ENCODE results near the gene SIRT2.

Gene SIRT2

DNA sequence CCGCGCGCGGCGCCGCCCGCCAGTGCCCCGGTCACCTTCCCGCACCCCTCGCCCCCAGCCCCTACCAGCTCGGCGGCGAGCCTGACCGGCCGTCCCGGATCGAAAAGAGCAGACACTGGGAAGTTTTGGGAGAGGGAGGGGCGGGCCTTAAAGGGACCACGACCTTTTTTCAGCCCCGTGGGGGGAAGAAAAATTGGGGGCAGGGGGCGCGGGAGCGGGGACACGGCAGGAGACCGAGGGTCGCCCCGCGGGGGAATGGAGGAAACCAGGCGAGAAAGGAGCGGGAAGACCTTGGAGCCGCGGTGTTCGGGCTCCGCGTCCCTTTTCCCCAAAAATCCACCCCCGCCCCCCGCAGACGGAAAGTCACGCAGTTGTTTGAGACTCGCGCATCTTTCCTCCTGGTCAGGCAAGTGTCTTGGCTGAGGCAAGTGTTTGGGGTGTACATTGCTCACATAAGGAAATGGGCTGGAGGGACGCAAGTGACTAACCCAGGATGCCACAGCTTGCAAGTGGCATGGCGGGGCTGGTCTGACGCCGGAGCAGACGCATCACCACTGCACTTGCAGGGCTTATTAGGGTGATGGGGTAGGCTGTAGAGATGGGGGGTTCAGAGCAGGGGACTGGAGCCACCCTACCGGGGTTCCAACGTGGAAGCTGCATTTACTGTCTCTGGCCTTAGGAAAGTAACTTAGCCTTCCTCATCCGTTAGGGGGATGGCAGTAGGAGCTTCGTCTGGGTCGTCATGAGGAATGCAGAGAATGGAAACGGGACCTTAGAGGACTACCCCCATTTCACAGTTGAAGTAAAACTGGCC, 47.0 kb downstream of the SIRT2 start:
- H3K27ac ChIP-seq: peak overlapping the region; percentile 99
- POLR2A ChIA-PET (ENCODE audit: low non-redundant PET): interaction anchor here (0.7 to 1.0 kb wide), 2 partner anchors 13 to 21 kb away, joined by 3 read pairs; partner anchors contain the start of gene ECH1
- CTCF ChIA-PET: interaction anchor here (1.3 kb wide), 1 partner anchor 35 kb away, joined by 6 read pairs; no protein-coding TSS in a partner anchor
- TF ChIP-seq, protein P1, sequence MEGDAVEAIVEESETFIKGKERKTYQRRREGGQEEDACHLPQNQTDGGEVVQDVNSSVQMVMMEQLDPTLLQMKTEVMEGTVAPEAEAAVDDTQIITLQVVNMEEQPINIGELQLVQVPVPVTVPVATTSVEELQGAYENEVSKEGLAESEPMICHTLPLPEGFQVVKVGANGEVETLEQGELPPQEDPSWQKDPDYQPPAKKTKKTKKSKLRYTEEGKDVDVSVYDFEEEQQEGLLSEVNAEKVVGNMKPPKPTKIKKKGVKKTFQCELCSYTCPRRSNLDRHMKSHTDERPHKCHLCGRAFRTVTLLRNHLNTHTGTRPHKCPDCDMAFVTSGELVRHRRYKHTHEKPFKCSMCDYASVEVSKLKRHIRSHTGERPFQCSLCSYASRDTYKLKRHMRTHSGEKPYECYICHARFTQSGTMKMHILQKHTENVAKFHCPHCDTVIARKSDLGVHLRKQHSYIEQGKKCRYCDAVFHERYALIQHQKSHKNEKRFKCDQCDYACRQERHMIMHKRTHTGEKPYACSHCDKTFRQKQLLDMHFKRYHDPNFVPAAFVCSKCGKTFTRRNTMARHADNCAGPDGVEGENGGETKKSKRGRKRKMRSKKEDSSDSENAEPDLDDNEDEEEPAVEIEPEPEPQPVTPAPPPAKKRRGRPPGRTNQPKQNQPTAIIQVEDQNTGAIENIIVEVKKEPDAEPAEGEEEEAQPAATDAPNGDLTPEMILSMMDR (conservative IDR thresholded peaks at IDR 0.05; ENCODE audit: low read depth): no peak
- peak; percentile 47 for DNase-seq (ENCODE audit: low spot score)

DNA sequence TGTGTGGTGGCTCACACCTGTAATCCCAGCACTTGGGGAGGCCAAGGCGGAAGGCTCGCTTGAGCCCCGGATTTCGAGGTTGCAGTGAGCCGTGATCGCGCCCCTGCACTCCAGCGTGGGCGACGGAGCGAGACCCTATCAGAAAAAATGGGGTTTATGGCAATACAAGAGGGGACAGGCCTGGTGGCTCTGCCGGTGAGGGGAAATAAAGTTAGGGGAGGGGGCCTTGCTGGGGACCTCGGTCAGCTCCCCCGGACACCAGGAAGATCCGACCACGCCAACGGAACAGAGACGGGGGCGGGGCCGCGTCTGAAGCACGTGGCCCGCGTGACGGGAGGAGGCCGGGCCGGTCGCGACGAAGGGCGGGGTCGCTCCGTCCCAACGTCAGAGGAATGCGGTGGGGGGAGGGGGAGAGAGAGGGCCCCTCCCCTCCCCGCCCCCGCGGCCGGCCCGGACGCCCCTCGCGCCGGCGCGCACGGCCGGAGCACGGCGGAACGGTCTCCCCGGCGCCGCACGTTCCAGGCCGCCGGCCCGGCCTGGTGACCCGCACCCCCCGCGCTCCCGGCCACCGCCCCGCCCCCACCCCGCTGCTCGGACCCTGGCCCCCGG, 47.7 kb downstream of the SIRT2 start:
- CTCF ChIA-PET: interaction anchor here (0.7 to 1.2 kb wide), 2 partner anchors 37 to 78 kb away, joined by 4 to 6 read pairs; partner anchors contain the start of genes MRPS12 and SARS2
- POLR2A ChIA-PET (ENCODE audit: low non-redundant PET): interaction anchor here (1.0 to 1.3 kb wide), 2 partner anchors 20 to 79 kb away, joined by 3 read pairs; partner anchors contain the start of genes ECH1, MRPS12 and SARS2

DNA sequence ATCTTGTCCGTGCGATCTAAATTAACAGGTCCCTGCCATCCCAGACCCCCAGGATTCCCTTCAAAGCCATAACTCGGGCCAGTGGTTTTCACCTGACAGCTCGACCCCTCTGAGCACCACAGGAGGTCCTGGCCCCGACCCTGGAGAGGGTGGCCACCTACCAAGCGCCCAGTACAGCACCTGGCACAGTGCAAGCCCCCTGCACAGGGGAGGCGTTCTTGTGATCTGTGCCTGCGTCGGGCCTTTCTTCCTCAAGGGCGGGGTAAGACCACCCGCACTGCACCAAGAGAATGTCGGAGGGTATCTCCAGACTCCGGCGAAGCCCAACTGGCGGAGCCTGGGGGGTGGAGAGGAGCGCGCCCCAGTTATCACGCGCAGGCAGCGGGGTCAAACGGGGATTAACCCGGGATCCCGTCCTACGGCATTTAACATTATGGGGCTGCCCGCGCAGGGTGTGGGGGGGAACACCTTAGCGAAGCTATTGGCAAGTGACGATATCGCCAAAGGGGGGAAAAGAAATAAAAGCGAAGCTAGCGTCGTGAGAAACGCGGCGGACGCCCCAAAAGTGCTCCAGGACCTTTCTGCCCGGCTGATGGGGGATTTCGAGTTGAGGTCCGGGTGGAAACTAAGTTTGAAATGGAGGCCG, 48.3 kb downstream of the SIRT2 start:
- ChIA-PET POLR2A (ENCODE audit: low non-redundant PET) (interaction anchor here (1.0 to 1.3 kb wide), 2 partner anchors 20 to 80 kb away, joined by 3 read pairs; partner anchors contain the start of genes ECH1, MRPS12 and SARS2), CTCF (interaction anchor here (0.6 to 1.2 kb wide), 5 partner anchors 38 to 79 kb away, joined by 3 to 6 read pairs (median 4); partner anchors contain the start of genes MRPS12 and SARS2)
- peak overlapping the region; percentile 99 for H3K27ac ChIP-seq
- TF ChIP-seq, protein P1 (conservative IDR thresholded peaks at IDR 0.05; ENCODE audit: low read depth): no peak
- no peak for DNase-seq (ENCODE audit: low spot score)

More for the DNA sequence above, 47.7 kb downstream of the SIRT2 start:
- peak; percentile 91 for DNase-seq (ENCODE audit: low spot score)
- TF ChIP-seq, protein P1 (conservative IDR thresholded peaks at IDR 0.05; ENCODE audit: low read depth): no peak
- H3K27ac ChIP-seq: peak overlapping the region; percentile 99

DNA sequence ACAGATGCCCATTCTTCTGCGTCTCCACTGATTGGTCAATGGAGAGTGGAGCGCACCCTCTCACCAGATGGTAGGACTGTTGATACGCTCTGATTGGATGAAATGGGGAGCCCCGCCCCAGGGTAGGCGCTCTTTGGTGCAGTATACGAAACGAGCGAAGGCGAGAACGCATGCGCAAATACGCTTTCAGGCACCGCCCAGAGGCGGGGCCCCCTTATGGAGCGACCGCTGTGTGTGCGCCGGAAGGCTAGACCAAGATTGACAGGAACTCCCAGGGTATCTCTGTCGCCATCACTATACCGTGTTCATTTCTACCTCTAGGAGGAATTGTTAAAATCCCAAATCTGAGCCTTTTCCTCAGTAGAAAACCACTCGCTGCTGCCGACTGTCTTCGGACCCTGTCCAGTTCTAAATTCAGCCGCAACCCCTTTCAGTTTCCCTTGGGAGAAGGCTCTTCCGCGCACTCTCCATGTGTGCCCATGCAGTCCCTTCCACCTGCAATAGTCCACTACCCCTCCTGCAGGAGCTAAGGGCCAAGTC, 48.9 kb downstream of the SIRT2 start:
- CTCF ChIA-PET: interaction anchor here (0.6 to 1.2 kb wide), 4 partner anchors 42 to 80 kb away, joined by 3 to 4 read pairs (median 4); partner anchors contain the start of genes MRPS12 and SARS2
- TF ChIP-seq, protein P1 (conservative IDR thresholded peaks at IDR 0.05; ENCODE audit: low read depth): no peak
- POLR2A ChIA-PET (ENCODE audit: low non-redundant PET): interaction anchor here (1.3 kb wide), 1 partner anchor 80 kb away, joined by 3 read pairs; the partner anchor contains the start of genes MRPS12 and SARS2
- H3K27ac ChIP-seq: peak overlapping the region; percentile 99
- peak; percentile 99 for DNase-seq (ENCODE audit: low spot score)

DNA sequence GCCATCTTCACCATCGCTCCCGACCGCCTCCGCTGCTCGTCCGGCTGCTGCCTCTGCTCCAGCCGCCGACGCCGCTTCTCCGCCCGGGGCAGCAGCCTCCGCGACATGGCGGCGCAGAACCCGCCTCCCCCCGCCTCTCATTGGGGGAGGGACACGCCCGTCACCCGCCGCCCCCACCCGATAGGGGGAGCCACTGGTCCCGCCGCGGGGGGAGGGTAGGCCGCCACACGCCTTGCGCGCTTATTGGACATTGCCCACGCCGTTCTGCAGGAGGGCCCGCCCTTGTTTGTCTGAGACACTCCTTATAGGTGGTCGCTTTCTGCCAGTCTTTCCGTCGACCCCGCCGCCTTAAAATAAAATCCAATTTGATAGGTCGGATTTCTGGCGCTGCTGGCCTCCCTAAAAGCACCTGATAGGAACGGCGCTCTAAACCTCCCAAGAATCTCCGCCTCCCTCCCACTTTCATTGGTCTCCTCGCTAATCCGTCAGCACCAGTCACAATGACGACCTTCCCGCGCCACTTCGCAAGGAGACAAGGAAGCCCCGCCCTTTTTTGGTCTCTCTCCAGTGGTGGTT, 49.5 kb downstream of the SIRT2 start, which contains the start of gene HNRNPL:
TSS of gene HNRNPL (minus strand) at position 127 of the 576 bp plus-strand sequence. CDS start at position 107, 20 bp downstream.
- ChIA-PET POLR2A (ENCODE audit: low non-redundant PET) (interaction anchor here (1.0 kb wide), 1 partner anchor 81 kb away, joined by 3 read pairs; the partner anchor contains the start of genes MRPS12 and SARS2), CTCF (no interaction called here)
- TF ChIP-seq, protein P1 (conservative IDR thresholded peaks at IDR 0.05; ENCODE audit: low read depth): no peak; the same call in 1 of the 2 replicates
- peak within 1 kb of the TSS; percentile 99 for H3K27ac ChIP-seq
- peak; percentile 99 for DNase-seq (ENCODE audit: low spot score)

All from RWPE1 (cell line).